SIG-M5 (cell line): ENCODE data around the gene FOXN1.

Experiments used
- DNase-seq: peaks from one replicate; lab custom pipeline; 2025; lab: John Stamatoyannopoulos, UW

FOXN1 gene

DNA sequence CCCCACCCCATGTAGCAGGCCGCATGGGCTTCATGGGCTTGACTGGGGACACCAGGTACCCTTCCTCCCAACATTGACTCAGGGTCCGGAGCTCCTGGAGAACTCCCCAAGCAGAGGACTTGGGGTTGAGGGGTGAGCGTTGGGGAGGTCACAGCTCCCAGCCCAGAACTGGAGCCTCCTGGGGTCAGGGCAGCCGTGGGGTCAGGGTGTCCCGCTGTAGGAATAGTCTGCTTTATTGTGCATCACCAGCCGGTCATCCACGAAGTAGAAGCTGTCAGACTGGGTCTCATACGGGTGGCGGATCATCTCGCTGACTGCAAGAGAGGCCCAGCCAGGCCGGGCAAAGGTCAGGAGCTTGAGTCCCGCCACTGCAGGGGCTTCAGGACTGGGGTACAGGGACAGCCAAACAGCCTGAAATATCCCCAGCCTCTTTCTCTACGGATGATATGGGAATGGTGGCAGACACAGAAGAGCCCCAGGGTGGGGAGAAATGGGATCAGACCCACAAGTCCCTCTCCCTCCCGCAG is 41.0 kb downstream of the FOXN1 start:
- no peak for DNase-seq

DNA sequence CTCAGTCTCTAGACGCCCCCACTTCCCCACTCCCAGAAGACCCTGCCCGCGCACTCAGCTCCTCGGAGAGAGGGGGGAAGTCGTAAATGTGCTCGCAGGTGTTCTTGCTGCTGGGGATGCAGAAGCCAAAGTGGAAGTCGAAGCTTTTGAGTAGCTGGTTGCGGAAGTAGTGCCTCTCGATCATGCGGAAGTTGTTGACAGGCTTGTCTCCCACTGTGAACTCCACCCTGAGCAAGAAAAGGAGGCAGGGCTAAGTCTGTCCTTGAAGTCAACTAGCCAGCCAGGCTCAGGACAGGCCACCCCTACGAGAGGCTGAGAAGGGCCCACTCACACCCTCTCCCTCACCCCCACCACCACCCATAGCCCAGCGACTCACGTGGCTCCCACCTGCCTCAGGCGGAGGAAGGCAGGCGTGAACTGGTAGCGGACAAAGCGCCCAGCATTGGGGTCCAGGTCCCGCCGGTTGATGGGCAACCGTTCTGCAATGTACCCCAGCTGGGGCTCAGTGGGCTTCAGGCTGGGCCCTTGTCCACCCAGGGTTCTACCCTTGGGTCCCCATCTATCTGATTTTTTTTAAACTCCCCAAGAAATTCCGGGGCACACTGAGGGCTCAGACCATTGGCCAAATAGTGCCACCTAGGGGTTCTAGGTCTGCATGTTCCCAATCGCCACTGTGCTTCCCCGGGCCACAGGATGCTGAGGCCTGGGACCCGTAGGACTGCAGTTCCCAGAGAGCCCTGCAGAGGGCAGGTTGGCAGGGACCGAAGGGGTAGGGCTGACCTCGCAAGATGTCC is 41.7 kb downstream of the FOXN1 start:
- DNase-seq = no peak

DNA sequence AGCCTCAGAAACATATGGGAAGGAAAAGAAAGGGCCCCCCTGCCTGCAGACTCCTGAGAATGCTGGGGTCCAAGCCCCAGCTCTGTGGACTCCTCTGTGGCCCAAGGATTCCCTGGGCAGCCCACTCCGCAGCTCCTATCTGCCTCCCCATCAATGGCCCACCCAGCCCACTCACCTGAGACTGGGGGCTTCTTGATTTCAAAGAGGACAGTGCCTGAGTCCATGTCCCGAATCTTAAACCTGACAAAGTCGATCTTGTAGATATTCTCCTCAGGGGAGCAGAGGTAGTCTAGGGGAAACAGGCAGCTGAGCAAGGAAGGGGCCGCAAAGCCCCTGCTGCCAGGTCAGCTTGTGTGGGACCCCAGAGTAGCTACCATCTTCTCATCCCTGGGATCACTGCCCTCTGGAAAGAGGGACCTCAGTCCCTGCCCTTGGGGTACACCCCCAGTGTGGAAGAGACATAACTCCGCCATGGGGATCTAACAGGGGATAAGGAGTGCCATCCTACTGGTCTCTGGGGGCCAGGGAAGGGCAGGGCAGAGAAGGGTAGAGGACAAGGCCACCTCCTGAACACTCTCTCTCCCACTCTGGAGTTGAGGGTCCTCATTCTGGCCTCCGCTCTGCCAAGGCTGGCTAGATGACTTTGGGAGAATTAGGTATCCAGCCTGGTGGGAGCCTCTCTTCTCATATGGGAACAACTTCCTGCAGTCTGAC is 42.4 kb downstream of the FOXN1 start:
- DNase-seq = no peak

DNA sequence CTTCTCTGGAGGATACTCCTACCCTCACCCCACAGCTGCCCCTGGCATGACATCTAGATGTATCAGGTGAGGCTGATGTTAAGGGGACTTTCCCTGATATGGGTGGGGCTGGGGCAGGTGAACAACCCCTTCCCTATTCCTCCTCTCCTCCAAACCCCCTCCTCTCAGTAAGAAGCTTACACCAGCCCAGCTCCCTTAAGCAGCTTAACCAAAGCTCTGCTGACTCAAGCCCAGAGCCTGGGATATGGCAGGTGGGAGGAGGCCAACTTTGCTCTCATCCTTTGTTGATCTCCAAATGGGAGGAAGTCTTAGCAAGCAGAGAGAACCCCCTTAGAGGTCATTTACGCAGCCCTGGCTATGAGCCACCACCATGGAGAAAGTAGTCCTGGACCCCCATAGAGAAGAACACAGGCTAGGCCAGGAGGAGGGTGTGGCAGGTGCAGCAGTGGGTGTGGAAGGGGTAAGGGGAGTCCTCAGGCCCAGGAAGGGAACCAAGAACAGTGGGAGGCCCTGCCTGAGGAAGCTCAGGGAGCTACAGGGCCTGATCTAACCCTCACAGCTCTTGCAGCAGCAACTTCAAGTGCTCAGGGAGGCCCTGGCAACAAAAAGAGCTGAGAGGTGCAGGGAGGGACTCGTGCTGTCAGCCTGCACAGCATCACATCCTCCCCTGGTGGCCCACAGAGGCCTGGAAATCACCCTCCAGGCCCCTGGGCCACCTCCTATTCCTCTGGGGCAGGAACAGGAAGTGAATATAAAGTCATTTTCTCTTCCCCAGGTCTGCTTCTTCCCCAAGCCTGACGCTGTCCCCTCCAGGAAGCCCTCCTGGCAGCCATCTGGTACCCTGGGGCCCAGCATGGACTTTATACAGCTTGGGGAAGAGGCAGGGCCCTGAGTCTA is 43.3 kb downstream of the FOXN1 start:
- no peak for DNase-seq

DNA sequence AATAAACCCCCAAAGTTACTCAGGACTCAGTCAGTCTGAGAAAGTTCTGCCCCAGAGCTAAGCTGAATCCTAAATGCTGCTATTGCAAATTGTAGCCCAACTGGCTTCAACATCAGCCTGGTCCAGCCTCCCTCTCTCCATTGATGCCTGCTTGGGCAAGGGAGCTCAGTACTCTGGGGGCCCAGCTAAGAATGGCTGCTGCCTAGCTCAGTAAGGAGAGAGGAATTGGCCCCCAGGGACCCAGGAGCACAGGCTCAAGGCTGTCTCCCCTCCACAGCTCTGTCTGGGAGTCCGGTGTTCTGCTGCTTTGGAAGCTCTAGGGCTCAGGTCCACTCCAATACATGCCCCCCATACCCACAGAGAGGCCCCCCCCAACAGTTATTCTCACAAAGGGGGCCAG is 44.7 kb downstream of the FOXN1 start:
- no peak for DNase-seq

DNA sequence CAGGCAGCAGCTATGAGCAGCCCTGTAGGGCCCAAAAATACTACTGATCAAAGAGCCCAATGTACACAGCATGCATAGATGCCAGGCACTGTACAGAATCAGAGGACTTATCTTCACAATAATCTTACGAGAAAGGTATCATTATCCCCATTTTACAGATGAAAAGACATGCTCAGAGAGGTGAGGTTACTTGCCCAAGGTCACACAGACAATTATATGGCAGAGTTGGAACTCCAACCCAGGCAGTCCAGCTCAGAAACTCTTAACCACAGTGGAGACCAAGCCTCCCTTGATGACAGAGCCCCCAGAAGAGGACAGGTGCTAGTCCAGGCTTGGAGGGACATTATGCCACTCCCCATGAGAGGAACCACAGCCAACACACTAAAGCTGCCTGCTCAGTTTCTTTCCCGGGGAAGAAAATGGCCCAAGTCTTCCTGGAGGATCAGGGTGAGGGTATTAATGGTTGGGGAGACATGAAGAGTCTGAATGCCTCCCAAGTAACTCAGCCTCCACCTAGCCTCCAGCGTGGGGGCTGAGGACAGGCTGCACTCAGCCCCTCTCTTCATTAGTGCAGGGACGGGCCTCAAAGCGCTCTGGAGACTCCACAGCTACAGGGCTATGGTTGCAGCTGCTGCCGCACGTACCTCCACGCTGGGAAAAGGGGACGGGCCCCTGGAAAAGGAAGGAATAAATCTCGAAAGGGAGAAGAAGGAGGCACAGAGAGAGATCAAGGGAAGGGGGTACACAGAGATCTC is 45.5 kb downstream of the FOXN1 start:
- DNase-seq = no peak

DNA sequence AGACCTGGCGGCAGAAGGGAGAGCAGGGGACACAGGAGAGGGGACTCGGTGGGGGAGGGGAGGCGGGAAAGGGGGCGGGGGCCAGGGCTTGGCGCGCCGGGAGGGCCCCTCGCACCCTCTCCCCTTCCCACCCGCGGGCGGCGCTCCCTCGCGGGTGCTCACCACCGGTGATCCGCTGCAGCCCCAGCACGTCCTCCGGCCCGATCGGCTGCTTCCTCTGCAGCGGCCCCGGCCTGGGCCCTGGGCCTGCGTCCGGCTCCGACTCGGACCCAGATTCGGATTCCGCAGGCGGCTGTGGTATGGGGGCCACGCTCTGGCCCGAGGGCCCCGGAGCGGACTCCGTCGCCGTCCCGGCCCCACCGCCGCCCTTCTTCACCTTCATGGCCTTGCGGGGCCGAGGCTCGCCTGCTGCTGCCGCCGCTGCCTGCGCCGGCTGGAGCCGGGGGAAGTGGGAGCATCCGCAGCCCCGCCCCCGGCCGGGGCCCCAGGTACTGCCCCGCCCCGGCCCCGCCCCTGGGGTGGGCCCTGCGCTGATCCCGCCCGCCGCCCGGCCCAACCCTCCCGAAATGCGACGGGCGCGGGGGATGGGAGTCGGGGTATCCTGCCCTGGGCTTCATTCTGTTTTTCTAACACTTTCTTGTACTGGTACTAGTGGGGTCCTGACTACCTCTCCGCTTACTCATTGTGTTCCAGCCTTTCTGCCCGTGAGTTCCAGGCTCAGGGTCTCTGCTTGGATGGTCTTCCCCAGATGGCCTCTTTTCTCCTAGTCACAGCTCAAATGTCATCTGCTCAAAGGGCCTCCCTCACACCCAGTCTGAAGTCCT is 46.2 kb downstream of the FOXN1 start, which contains the start of gene UNC119:
UNC119 (minus strand) TSS at position 449 of the 824 bp plus-strand sequence; CDS start at position 382, 67 bp downstream.
- no peak for DNase-seq

DNA sequence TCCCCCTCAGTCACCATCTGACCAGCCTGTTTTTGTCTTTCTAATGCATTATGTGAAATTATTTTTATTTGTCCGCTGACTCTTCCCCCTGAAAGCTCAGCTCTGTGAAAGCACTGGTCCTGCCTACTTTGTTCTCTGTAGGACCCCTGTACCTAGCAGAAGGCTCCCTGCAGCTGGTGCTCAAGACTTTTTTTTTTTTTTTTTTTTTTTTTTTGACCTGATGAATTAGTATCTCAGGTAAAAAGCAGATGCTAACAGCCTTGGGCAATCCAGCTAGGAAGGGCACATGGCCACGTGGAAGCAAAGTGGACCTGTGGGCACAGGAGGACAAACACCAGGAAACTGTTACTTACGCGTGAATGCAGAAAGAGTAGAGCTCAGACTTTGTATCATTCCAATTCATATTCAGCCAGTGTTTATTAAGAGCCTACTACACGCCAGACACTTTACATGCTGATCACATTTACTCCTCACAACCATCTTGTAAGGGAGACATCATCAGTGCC is 46.9 kb downstream of the FOXN1 start:
- no peak for DNase-seq

DNA sequence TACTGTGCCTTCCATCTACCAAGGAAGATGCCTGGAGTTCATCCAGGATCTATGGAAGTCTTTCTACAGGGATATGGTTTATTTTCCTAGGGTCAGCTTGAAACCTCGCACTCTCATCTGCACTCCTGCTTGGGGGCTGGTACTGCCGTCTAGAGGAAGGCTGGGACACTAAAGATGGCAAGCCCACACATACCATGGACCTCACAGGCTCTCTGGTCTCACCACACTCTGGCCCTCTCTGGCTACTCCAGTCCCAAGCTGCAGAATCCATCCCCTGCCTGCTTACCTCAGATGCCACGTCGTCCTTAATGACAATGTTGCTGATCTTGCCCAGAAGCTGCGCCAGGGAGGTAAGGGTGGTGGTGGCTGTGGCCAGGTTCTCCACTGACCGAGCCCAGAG is 48.4 kb downstream of the FOXN1 start:
- DNase-seq = no peak

DNA sequence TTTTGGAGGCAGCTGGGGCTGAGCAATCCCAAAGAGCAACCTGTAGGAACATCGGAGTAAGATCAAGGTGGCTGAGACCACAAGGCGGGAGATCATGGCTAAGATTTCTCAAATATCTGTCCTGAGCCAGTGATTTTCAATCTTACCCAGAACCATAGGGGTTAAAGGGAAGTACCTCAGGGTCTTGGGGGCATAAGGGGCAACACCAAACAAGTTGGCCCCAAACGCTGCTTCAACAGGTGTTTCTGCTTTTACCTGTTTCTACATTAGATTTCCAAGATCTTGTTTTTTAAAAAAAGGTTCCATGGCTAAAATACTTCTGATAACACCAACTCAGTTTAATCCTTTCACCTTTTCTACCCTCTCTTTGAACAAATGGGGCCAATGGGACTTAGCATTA is 48.9 kb downstream of the FOXN1 start:
- no peak for DNase-seq

DNA sequence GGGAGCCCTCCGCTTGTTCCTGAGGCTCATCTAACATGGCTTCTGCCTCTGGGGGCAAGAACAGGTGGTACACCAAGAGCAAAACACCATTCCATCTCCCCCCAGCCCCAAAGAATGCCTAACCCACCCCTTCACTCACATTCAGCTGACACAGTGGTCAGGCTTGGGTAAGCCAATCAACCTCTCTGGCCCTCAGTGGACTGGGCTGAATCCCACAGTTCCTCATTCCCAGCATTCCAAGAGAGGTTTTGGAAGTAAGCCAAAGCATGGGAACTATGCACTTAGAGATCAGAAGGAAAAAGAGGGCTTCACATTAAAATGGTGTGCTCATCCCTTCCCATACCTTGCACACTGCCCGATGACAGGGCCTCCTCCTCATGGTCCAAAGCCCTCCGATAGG is 57.3 kb downstream of the FOXN1 start:
- DNase-seq = no peak

DNA sequence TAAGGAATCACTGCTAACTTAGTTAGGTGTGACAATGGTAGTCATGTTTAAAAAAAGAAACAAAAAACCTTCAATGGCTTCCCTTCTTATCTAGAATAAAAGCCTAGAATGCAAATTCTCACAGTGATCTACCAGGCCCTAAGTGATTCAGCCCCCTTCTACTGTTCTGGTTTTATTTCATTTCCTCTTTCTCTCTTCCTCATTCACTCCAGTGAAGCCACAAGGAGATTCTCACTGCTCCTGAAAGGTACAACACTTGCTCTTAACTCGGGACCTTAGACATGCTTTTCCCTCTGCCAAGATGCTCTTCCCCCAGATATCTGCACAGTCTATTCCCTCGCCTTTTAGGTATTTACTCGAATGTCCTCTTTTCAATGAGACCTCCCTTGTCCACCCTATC is 61.5 kb downstream of the FOXN1 start:
- DNase-seq = peak; percentile 40

DNA sequence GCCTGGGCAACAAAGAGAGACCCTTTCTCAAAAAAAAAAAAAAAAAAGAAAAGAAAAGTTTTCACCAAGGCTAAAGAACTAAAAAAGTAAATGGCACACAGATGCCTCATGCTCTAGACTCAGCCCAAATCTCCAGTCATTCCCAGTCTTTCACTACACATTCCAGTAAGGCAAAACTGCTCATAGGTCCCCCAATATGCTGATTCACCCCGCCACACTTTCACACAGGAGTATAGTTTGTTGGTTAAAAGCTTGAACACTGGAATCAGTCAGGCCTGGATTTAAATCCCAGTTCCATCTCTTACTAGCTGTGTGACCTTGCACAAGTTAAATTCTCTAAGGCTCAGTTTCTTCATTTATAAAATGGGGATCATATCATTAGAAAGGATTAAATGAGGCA is 63.3 kb downstream of the FOXN1 start:
- DNase-seq = no peak

DNA sequence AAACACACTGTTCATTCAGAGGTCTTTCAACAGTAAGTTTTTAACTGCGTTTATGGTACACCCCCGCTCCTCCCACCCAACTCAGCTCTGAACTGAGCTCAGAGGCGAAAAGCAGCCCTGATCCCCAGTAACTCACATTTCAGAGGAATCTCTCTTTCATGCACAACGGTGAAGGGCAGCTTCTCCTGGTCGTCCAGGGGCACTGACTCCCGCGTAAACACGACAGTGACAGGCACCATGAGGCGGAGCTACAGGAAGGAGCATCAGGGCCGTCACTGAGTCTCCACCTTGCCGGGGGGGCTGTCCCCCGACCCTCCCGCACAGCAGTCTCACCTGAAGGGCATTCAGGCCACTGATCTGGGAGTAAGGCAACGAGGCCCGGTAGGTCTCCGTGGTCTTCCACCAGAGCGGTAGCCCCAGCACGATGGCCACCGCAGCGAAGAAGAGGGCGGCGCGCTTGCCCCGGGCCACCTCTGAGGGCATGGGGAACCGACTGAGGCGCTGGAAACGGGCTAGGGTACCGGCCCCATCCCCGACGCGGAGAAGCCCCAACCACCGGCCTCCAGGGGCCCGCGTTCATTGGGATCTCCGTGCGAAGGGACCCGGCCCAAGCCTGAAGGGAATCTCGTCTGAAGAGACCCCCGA is 64.7 kb downstream of the FOXN1 start:
- DNase-seq = no peak

DNA sequence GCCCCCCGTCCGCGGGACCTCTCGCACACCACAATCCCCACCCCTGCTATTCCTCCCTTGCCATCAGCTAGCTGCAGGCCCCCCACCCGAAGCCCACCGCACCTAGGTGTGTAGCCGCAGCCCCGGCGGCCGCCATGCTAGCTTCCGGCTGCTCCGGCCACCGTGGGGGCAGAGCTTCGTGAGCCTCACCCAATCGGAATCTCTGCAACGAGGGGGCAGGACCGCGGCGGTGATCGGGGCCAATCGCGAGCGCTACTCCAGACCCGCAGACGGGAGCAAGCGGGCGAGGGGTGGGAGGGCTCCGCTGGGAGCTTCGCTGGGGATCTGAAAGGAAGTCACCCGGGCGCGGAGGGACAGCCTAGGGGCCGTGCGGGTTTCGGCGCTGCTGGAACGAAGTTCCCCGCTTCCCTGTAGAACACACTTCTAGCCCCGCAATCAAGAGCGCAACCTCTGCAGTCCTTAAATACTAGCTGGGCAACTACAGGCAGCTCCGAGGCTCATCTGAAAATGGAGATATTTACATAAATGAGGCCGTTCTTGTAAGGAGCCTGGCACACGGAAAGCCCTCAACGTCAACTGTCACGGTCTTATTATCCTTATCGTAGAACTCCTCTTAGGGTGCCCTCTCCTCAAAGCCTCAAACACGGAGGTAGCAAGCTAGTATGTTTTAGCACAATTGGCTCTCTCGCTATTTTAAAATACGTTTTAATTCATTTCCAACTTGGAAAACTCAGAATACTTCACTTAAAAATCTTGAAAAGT is 65.4 kb downstream of the FOXN1 start, which contains the start of gene PIGS:
PIGS (minus strand) TSS at position 164 of the 762 bp plus-strand sequence; CDS start at position 136, 28 bp downstream.
- DNase-seq = peak; percentile 66

DNA sequence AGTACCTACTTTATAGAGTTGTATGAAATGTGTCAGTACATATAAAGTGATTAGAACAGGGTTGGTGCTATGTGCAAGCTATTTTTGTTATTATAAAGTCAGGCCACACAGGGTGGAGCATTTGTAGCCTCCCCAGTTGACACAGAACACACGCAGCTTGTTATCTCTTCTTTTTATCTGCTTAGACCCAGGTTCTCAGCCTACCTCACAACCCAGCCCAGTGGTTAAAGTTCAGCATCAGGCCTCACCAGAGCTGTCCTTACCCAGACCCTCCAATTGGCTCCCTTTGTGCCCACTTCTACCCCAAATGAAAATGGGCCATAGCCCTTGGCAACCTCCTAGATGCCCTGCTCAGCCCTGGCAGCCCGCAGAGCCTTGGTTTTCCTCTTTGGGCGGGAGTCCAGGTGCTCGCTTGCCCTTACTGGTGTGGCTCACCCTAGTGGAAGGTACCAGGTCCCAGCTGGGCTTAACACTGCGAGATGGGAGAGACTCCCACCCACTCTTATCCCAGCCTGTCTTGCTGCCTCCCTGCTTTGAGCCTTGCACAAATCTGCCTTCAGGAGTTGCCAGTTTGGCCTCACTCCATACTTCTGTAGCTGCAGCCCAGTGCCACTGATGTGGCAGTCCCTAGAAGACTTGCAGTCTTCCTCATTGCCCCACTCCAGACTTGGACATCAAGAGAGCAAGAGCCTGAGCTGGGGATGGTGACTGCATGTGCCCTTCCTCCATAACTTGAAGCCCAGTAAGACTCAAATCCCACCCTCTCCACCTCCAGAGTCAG is 66.3 kb downstream of the FOXN1 start:
- no peak for DNase-seq

DNA sequence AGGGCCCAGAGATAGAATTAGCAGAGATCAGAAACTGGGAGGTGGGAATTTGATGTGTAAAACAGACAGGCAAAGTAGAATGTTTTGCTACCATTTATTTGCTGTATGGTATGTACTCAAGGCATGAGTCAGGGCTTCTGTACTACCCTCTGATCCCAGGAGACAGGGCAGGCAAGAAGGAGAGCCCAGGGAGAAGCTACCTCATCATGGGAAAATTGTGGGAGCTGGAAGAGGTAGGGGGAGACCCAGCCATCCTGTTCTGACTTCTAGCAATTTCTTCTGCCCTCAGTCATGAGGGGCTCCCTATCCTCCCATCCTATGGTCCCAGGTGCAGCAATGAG is 66.9 kb downstream of the FOXN1 start:
- DNase-seq = no peak

DNA sequence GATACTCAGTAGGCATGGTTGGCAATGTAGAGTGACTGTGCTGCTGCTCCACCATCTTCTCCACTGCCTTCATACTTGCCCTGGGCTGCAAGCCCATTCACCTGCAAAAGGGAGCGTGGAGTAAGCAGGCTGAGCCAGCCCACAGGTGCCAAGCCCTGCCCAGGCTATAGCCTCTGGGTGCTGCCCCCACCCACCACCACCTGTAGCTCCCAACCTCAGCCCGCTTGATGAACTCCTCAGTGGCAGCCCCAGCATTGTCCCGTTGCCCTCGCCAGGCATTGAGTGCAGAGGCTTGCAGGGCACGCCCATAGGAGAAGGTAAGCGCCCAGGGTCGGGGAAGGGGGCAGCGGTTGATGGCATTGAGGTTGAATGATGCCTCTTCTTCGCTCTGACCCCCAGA is 67.4 kb downstream of the FOXN1 start:
- no peak for DNase-seq
